Hepatocyte (in vitro differentiated cells): ENCODE data around the gene NUDT16L1. TPM values are rescaled to one million over a fixed set of nuclear protein-coding genes. Genes with fewer than 3 reads are reported as not detected.

Experiments used
- DNase-seq: peaks from one replicate; pipeline ENCODE4 v3.0.0-alpha.2; 2016; ENCODE audit warnings: low spot score
- H2AFZ ChIP-seq: fragments of 200-600 bp; sonication (generic); 2 replicates; pipeline ENCODE4 v1.6.0; 2016; ENCODE audit warnings: antibody characterized with exemption, mild to moderate bottlenecking
- H3K27ac ChIP-seq: fragments of 200-600 bp; sonication (generic); 2 replicates; pipeline ENCODE4 v1.5.1; 2016; ENCODE audit warnings: mild to moderate bottlenecking
- H3K27me3 ChIP-seq: fragments of 200-600 bp; sonication (generic); 2 replicates; pipeline ENCODE4 v1.6.1; 2016
- H3K36me3 ChIP-seq: fragments of 200-600 bp; sonication (generic); replicated peaks from 2 replicates; pipeline ENCODE4 v1.5.1; 2016; ENCODE audit warnings: low read depth; ENCODE audit not compliant: insufficient read depth
- H3K4me1 ChIP-seq: fragments of 200-600 bp; sonication (generic); 2 replicates; pipeline ENCODE4 v1.5.1; 2016; ENCODE audit warnings: mild to moderate bottlenecking, moderate library complexity; ENCODE audit not compliant: insufficient read depth
- H3K4me2 ChIP-seq: fragments of 200-600 bp; sonication (generic); 2 replicates; pipeline ENCODE4 v1.6.0; 2016
- H3K4me3 ChIP-seq: fragments of 200-600 bp; sonication (generic); 2 replicates; pipeline ENCODE4 v1.5.1; 2016; ENCODE audit warnings: mild to moderate bottlenecking
- H3K79me2 ChIP-seq: fragments of 200-600 bp; sonication (generic); 2 replicates; pipeline ENCODE4 v1.6.0; 2017; ENCODE audit warnings: mild to moderate bottlenecking
- H3K9me2 ChIP-seq: fragments of 200-600 bp; sonication (generic); replicated peaks from 2 replicates; pipeline ENCODE4 v1.6.0; 2017; ENCODE audit warnings: mild to moderate bottlenecking; ENCODE audit not compliant: insufficient read depth
- H3K9me3 ChIP-seq: fragments of 200-600 bp; sonication (generic); 2 replicates; pipeline ENCODE4 v1.5.1; 2016; ENCODE audit warnings: low read depth, mild to moderate bottlenecking
- H4K20me1 ChIP-seq: fragments of 200-600 bp; sonication (generic); 2 replicates; pipeline ENCODE4 v1.6.0; 2016; ENCODE audit warnings: mild to moderate bottlenecking; ENCODE audit not compliant: insufficient read depth, poor library complexity, severe bottlenecking
- CTCF ChIP-seq: fragments of 200-600 bp; sonication (generic); IDR thresholded peaks from 2 replicates; pipeline ENCODE4 v1.5.1; 2016; ENCODE audit warnings: antibody characterized with exemption, mild to moderate bottlenecking; ENCODE audit not compliant: poor library complexity
- EZH2 ChIP-seq: fragments of 200-600 bp; sonication (generic); IDR thresholded peaks from 2 replicates; pipeline ENCODE4 v1.6.1; 2016; ENCODE audit warnings: antibody characterized with exemption, mild to moderate bottlenecking, borderline replicate concordance
- EZH2phosphoT487 ChIP-seq: fragments of 200-600 bp; sonication (generic); IDR thresholded peaks from one replicate; pipeline ENCODE4 v1.6.1; 2018; ENCODE audit warnings: antibody characterized with exemption, mild to moderate bottlenecking, low read depth, moderate library complexity; ENCODE audit not compliant: unreplicated experiment, severe bottlenecking
- WGBS: methylation state at CpG from one replicate; pipeline ENCODE4 v1.1.6; 2016; ENCODE audit warnings: low lambda C conversion rate; ENCODE audit errors: missing lambda C conversion rate; 5-methylcytosine and 5-hydroxymethylcytosine counted together
- polyA plus RNA-seq: library from polyadenylated mRNA; unstranded; fragments of >200 nt; fragmentation: Nextera tagmentation; extraction: Ambion mirVana; gene quantifications from 2 replicates; pipeline ENCODE4 v1.2.1, GENCODE V29; 2016
- total RNA-seq: library from RNA; depleted of rRNA; stranded (reverse); fragments of >200 nt; gene quantifications from 2 replicates; pipeline ENCODE4 v1.2.3, GENCODE V29; 2014

NUDT16L1 gene
- total and polyA plus RNA-seq, 2 experiments from 2014 or later = 54.8 to 80.5 TPM

GRCh38 chr16:4709481-4709880, 16.1 kb downstream of the NUDT16L1 start:
- Histone ChIP-seq H3K4me2 (no peak overlapping the region), H3K9me3 (no peaks in the 10 kb centered on the region), H4K20me1 (no peaks in the 10 kb centered on the region), H3K9me2 (no peaks in the 10 kb centered on the region), H3K36me3 (no peaks in the 10 kb centered on the region), H3K79me2 (no peaks in the 10 kb centered on the region), H2AFZ (no peak overlapping the region), H3K27me3 (no peaks in the 10 kb centered on the region), H3K4me1 (no peaks in the 10 kb centered on the region), H3K27ac (no peak overlapping the region), H3K4me3 (no peak overlapping the region)
- DNase-seq = no peak
- TF ChIP-seq EZH2phosphoT487 (no peak), CTCF (no peak), EZH2 (no peak)
- 96% methylated on average over 4 of the region's 4 CpGs for WGBS

- Histone ChIP-seq H3K9me3 (no peaks in the 10 kb centered on the region), H3K27me3 (no peaks in the 10 kb centered on the region), H4K20me1 (no peaks in the 10 kb centered on the region), H3K4me3 (no peak overlapping the region), H3K4me1 (no peaks in the 10 kb centered on the region), H3K36me3 (no peaks in the 10 kb centered on the region), H2AFZ (no peak overlapping the region), H3K9me2 (no peaks in the 10 kb centered on the region), H3K4me2 (no peak overlapping the region), H3K27ac (no peak overlapping the region), H3K79me2 (no peaks in the 10 kb centered on the region)
- 87% methylated on average over 18 of the region's 18 CpGs for WGBS
- no peak for DNase-seq
- TF ChIP-seq EZH2phosphoT487 (no peak), EZH2 (no peak), CTCF (no peak)
These were observed 20.5 kb downstream of the NUDT16L1 start for GRCh38 chr16:4713663-4714501.

DNA sequence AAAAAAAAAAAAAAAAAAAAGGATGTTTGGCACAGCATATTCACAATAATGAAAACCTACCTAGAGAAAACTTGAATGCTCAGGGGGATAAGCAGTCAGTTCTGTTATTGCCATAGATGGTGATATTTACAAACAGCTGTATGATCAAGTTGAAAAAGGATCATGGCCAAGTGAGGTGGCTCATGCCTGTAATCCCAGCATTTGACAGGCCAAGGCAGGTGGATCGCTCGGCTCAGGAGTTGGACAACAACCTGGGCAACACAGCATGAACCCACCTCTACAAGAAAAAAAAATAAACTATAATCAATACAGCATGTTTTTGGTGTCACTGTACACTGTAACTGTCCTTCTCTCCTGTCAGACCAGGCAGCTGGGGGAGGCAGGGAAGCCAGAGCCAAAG, 21.6 kb downstream of the NUDT16L1 start:
- H3K27ac ChIP-seq = no peak overlapping the region
- H2AFZ ChIP-seq = no peak overlapping the region
- no peaks in the 10 kb centered on the region for H3K9me2 ChIP-seq
- no peaks in the 10 kb centered on the region for H3K9me3 ChIP-seq
- no peaks in the 10 kb centered on the region for H4K20me1 ChIP-seq
- no peak overlapping the region for H3K4me2 ChIP-seq
- DNase-seq = no peak
- H3K79me2 ChIP-seq = no peaks in the 10 kb centered on the region
- H3K4me3 ChIP-seq = no peak overlapping the region
- 100% methylated on average over 2 of the region's 2 CpGs for WGBS
- H3K27me3 ChIP-seq = no peaks in the 10 kb centered on the region
- no peaks in the 10 kb centered on the region for H3K36me3 ChIP-seq
- TF ChIP-seq EZH2 = no peak
- TF ChIP-seq EZH2phosphoT487 = no peak
- no peak for TF ChIP-seq CTCF
- no peaks in the 10 kb centered on the region for H3K4me1 ChIP-seq
